Spleen (tissue), 11 donors: ENCODE data around the gene LRP1B. TPM values are rescaled to one million over a fixed set of nuclear protein-coding genes. Genes with fewer than 3 reads are reported as not detected.

ENCODE experiments used
- DNase-seq: peaks from one replicate; pipeline ENCODE4 v3.0.0-alpha.2; 2020
- H3K27ac ChIP-seq, 8 donors: fragments of 200-600 bp; sonication (generic) in 7 of 8; 1 replicate in 4 of 8; 2 replicates in 4 of 8; pipeline versions ENCODE4 v1.5.0 to v1.8.0; 2016 to 2021; ENCODE audit warnings: inconsistent platforms in 4 of 8, mild to moderate bottlenecking in 4 of 8, moderate library complexity in 1 of 8
- H3K27me3 ChIP-seq, 7 donors: fragments of 200-600 bp; sonication (generic) in 6 of 7; replicated peaks in 1 of 7; 1 replicate in 4 of 7; 2 replicates in 3 of 7; pipeline versions ENCODE4 v1.5.0 to v1.8.0; 2016 to 2021; ENCODE audit warnings: inconsistent platforms in 3 of 7, mild to moderate bottlenecking in 1 of 7
- H3K36me3 ChIP-seq, 6 donors: fragments of 200-600 bp; sonication (generic) in 5 of 6; 1 replicate in 4 of 6; 2 replicates in 2 of 6; pipeline versions ENCODE4 v1.5.0 to v1.8.0; 2016 to 2021; ENCODE audit warnings: inconsistent platforms in 2 of 6
- H3K4me1 ChIP-seq, 6 donors: fragments of 200-600 bp; sonication (generic) in 5 of 6; 1 replicate in 3 of 6; 2 replicates in 3 of 6; pipeline versions ENCODE4 v1.5.0 to v1.8.0; 2016 to 2021; ENCODE audit warnings: inconsistent platforms in 3 of 6
- H3K4me3 ChIP-seq, 8 donors: fragments of 200-600 bp; sonication (generic) in 7 of 8; 1 replicate in 4 of 8; 2 replicates in 4 of 8; pipeline versions ENCODE4 v1.5.0 to v1.8.0; 2016 to 2021; ENCODE audit warnings: inconsistent platforms in 4 of 8, mild to moderate bottlenecking in 4 of 8, moderate library complexity in 2 of 8
- H3K9me3 ChIP-seq, 8 donors: fragments of 200-600 bp; sonication (generic) in 7 of 8; 1 replicate in 4 of 8; 2 replicates in 4 of 8; pipeline versions ENCODE4 v1.5.0 to v1.8.0; 2016 to 2021; ENCODE audit warnings: inconsistent platforms in 4 of 8
- CTCF ChIP-seq, 11 experiments: fragments of 200-600 bp in 7 of 11; fragments of 450-650 bp in 4 of 11; sonication (generic) in 4 of 11; IDR thresholded peaks in 8 of 11; conservative IDR thresholded peaks in 3 of 11; 1 replicate in 7 of 11; 2 replicates in 4 of 11; pipeline versions ENCODE4 v1.4.0 to v1.8.0; 2016 to 2021; ENCODE audit warnings: antibody characterized with exemption in 11 of 11, inconsistent platforms in 4 of 11, mild to moderate bottlenecking in 1 of 11
- POLR2A ChIP-seq, 3 donors: fragments of 450-650 bp; IDR thresholded peaks; one replicate each; pipeline ENCODE4 v1.5.1; 2017; ENCODE audit warnings: antibody characterized with exemption in 3 of 3, mild to moderate bottlenecking in 1 of 3
- POLR2AphosphoS5 ChIP-seq, 3 donors: sonication (generic); formaldehyde crosslinking; IDR thresholded peaks; one replicate each; pipeline ENCODE4 v1.5.1; 2017; ENCODE audit warnings: antibody characterized with exemption in 3 of 3
- WGBS, 5 donors: extraction: QIAGEN DNeasy Blood & Tissue Kit in 3 of 5; methylation state at CpG; one replicate each; pipeline versions ENCODE4 v1.1.5 to v1.1.7; 2013 to 2018; 5-methylcytosine and 5-hydroxymethylcytosine counted together
- intact Hi-C: fragments of 100-400 bp; cut with DNase I; formaldehyde crosslinking; loops from one replicate; pipeline ENCODE4 v1.15.0; 2023; ENCODE audit warnings: low total_unique reads
- polyA plus RNA-seq, 3 donors: library from polyadenylated mRNA; stranded (reverse); fragments of 200-250 nt; gene quantifications; one replicate each; pipeline ENCODE4 v1.2.1, GENCODE V29; 2013
- total RNA-seq, 7 donors: library from RNA; depleted of rRNA in 3 of 7; stranded (reverse); fragments of >200 nt in 3 of 7; fragmentation: NEBNext Ultra II Directional in 4 of 7; extraction: Animal tissue kit (Norgen Biotek cat#: 25700) in 4 of 7; gene quantifications; one replicate each; pipeline versions ENCODE4 v1.1.0 to v1.2.1, GENCODE V29; 2016 to 2021
- donor health status: healthy with polysubstance abuse.
- donor health status: DM: no; HTN: no; CAD: no; lungs with moderate emphysema.
- donor health status: DM: no; HTN: no; CAD: no.
- donor health status: Bipolar disorder and iron deficiency.
- donor health status: healthy.
- donor health status: DM: no; HTN: no; CAD: no.
- donor health status: DM: yes; HTN: yes; CAD: no.

The LRP1B gene
- total and polyA plus RNA-seq, 10 donors: 0.02 to 0.85 (median 0.08) TPM; not detected in 2

- no peaks in the 10 kb centered on the region for H3K27me3 ChIP-seq
- no peak for DNase-seq
- no peaks in the 10 kb centered on the region for H3K9me3 ChIP-seq
- no peaks in the 10 kb centered on the region for H3K4me1 ChIP-seq
- intact Hi-C loops: no loop called here
- TF ChIP-seq POLR2A (IDR thresholded peaks at IDR 0.05): no peak
- TF ChIP-seq POLR2AphosphoS5 (IDR thresholded peaks at IDR 0.05): no peak
- no peak for TF ChIP-seq CTCF (IDR thresholded peaks at IDR 0.05 in 8 of 11, conservative IDR thresholded peaks at IDR 0.05 in 3 of 11)
- no peak overlapping the region for H3K4me3 ChIP-seq
- H3K36me3 ChIP-seq: no peaks in the 10 kb centered on the region
- no peak overlapping the region for H3K27ac ChIP-seq
These were observed 819.4 kb downstream of the LRP1B start for GRCh38 chr2:141311430-141311829.

- no peak for DNase-seq
- no peaks in the 10 kb centered on the region for H3K9me3 ChIP-seq
- no peak overlapping the region for H3K4me3 ChIP-seq
- intact Hi-C loops: no loop called here
- no peak overlapping the region for H3K27ac ChIP-seq
- no peaks in the 10 kb centered on the region for H3K36me3 ChIP-seq
- TF ChIP-seq CTCF (IDR thresholded peaks at IDR 0.05 in 8 of 11, conservative IDR thresholded peaks at IDR 0.05 in 3 of 11) (no peak), POLR2A (IDR thresholded peaks at IDR 0.05) (no peak), POLR2AphosphoS5 (IDR thresholded peaks at IDR 0.05) (no peak)
- no peaks in the 10 kb centered on the region for H3K4me1 ChIP-seq
- H3K27me3 ChIP-seq: no peaks in the 10 kb centered on the region
These were observed 824.4 kb downstream of the LRP1B start for GRCh38 chr2:141306368-141306767.

GRCh38 chr2:141301551-141301950 is 829.3 kb downstream of the LRP1B start:
- no peak overlapping the region for H3K27ac ChIP-seq
- H3K4me1 ChIP-seq: no peaks in the 10 kb centered on the region
- H3K36me3 ChIP-seq: no peaks in the 10 kb centered on the region
- no peak for DNase-seq
- 78 to 86% (median 83%) methylated on average over 2 of the region's 2 CpGs for WGBS, 5 donors
- intact Hi-C loops: no loop called here
- H3K9me3 ChIP-seq: no peaks in the 10 kb centered on the region
- H3K4me3 ChIP-seq: no peak overlapping the region
- no peaks in the 10 kb centered on the region for H3K27me3 ChIP-seq
- TF ChIP-seq CTCF (IDR thresholded peaks at IDR 0.05 in 8 of 11, conservative IDR thresholded peaks at IDR 0.05 in 3 of 11) (no peak), POLR2A (IDR thresholded peaks at IDR 0.05) (no peak), POLR2AphosphoS5 (IDR thresholded peaks at IDR 0.05) (no peak)

GRCh38 chr2:141280037-141280436 is 850.8 kb downstream of the LRP1B start:
- Histone ChIP-seq H3K36me3 (no peaks in the 10 kb centered on the region), H3K9me3 (peaks cover 0 to 1% (median 0%) of the 10 kb centered on the region in 8 donors), H3K27ac (no peak overlapping the region), H3K4me1 (no peaks in the 10 kb centered on the region), H3K4me3 (no peak overlapping the region), H3K27me3 (no peaks in the 10 kb centered on the region)
- TF ChIP-seq POLR2A (IDR thresholded peaks at IDR 0.05): no peak
- no peak for TF ChIP-seq POLR2AphosphoS5 (IDR thresholded peaks at IDR 0.05)
- TF ChIP-seq CTCF (IDR thresholded peaks at IDR 0.05 in 8 of 11, conservative IDR thresholded peaks at IDR 0.05 in 3 of 11): no peak
- no peak for DNase-seq
- WGBS, 5 donors: 72 to 85% (median 83%) methylated on average over 4 of the region's 4 CpGs
- intact Hi-C loops: no loop called here
